Stomach (tissue), 4 donors: ENCODE results near the gene SSBP3.
"Not testable (repeated sequence)": the region's sequence is repeated elsewhere in the genome, so short reads cannot be mapped to it uniquely, and the experiment has no call there.

Source experiments
- POLR2AphosphoS5 ChIP-seq, 3 donors: sonication (generic); formaldehyde crosslinking; IDR thresholded peaks; one replicate each; pipeline ENCODE4 v1.6.1; 2016; ENCODE audit warnings: antibody characterized with exemption in 3 of 3
- TF ChIP-seq, protein P1 (sequence below), 7 experiments: fragments of 450-650 bp in 4 of 7; fragments of 200-600 bp in 3 of 7; sonication (generic) in 3 of 7; IDR thresholded peaks; one replicate each; pipeline ENCODE4 v1.5.1; 2016 to 2019; ENCODE audit warnings: antibody characterized with exemption in 7 of 7, control low read depth in 2 of 7, mild to moderate bottlenecking in 1 of 7

DNA sequence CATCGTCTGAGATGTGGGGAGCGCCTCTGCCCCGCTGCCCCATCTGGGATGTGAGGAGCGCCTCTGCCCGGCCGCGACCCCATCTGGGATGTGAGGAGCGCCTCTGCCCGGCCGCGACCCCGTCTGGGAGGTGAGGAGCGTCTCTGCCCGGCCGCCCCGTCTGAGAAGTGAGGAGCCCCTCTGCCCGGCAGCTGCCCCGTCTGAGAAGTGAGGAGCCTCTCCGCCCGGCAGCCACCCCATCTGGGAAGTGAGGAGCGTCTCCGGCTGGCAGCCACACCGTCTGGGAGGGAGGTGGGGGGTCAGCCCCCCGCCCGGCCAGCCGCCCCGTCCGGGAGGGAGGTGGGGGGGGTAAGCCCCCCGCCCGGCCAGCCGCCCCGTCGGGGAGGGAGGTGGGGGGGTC is 173.0 kb downstream of the SSBP3 start:
- TF ChIP-seq, protein P1, sequence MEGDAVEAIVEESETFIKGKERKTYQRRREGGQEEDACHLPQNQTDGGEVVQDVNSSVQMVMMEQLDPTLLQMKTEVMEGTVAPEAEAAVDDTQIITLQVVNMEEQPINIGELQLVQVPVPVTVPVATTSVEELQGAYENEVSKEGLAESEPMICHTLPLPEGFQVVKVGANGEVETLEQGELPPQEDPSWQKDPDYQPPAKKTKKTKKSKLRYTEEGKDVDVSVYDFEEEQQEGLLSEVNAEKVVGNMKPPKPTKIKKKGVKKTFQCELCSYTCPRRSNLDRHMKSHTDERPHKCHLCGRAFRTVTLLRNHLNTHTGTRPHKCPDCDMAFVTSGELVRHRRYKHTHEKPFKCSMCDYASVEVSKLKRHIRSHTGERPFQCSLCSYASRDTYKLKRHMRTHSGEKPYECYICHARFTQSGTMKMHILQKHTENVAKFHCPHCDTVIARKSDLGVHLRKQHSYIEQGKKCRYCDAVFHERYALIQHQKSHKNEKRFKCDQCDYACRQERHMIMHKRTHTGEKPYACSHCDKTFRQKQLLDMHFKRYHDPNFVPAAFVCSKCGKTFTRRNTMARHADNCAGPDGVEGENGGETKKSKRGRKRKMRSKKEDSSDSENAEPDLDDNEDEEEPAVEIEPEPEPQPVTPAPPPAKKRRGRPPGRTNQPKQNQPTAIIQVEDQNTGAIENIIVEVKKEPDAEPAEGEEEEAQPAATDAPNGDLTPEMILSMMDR (IDR thresholded peaks at IDR 0.05) = not testable (repeated sequence)
- not testable (repeated sequence) for TF ChIP-seq POLR2AphosphoS5 (IDR thresholded peaks at IDR 0.05)
